Loucy (cell line): ENCODE measurements around the gene BMP6.

Experiments used
- CTCF ChIP-seq: fragments of 200-600 bp; sonication (generic); conservative IDR thresholded peaks from 2 replicates; pipeline ENCODE4 v1.5.1; 2014; ENCODE audit warnings: mild to moderate bottlenecking, antibody characterized with exemption, low read length
- EZH2phosphoT487 ChIP-seq: fragments of 200-600 bp; IDR thresholded peaks from 2 replicates; pipeline ENCODE4 v1.6.1; 2018; ENCODE audit warnings: antibody characterized with exemption, mild to moderate bottlenecking, moderate library complexity, borderline replicate concordance

DNA sequence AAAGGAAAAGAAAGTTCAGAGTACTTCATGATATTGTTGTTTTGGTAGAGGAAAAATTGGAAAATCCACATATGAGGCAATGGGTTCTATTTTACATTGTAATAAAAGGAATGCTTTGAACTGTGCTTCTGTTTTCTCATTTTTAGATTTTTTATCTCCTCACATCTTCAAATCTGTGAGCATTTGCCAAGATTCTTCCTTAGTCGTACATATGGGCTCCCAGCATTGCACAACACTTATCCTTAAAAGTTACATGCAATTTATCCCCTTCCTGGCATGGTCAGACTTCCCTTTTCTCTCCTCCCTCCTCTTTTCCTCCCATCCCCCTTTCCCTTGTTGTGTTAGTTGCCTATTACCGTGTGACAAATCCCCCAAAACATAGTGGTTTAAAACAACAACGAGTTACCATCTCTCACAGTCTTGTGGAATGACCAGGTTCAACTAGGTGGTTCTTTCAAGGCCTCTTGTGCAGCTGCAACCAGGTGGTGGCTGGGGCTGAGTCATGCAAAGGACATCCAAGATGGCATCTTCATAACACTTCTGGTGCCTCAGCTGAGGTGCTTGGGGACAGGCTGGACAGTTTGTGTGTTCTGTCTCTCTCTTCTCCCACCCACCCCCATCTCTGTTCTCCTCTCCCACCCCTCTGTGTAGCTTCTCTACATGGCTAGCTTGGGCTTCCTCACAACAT lies 116.0 kb downstream of the BMP6 start:
- TF ChIP-seq CTCF (no peak), EZH2phosphoT487 (no peak)
